Measurements from ENCODE around the gene SPDEF.

The SPDEF gene

GRCh38 chr6:34526241-34526972, 29.7 kb downstream of the SPDEF start:
- no peak for DNase-seq

- DNase-seq: no peak
Measured at GRCh38 chr6:34525431-34526175, 30.5 kb downstream of the SPDEF start.

DNA sequence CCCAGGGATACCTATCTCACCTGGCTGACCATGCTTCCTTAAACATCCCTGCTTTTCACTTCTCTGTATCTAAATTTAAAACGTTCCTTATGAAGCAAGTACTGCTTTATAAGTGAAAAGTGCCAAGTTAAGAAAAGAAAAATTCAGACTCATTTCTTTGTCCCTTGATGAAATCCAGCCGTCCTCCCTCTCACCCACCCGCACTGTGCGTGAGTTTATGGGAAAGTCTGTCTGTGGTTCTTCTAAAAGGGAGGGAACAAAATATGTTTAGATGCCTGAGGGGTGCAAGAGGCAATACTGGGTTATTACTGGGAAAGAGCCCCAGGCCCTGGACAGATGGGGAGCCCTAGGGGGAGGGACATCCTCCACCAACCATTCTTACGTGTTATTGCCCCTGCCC, 31.2 kb downstream of the SPDEF start:
- DNase-seq: no peak

GRCh38 chr6:34524499-34524898, 31.6 kb downstream of the SPDEF start:
- DNase-seq: no peak

- no peak for DNase-seq
Measured at GRCh38 chr6:34523441-34524206, 32.5 kb downstream of the SPDEF start.

GRCh38 chr6:34522761-34523160, 33.4 kb downstream of the SPDEF start:
- no peak for DNase-seq

- DNase-seq: no peak
Measured at GRCh38 chr6:34521463-34522285, 34.5 kb downstream of the SPDEF start.

DNA sequence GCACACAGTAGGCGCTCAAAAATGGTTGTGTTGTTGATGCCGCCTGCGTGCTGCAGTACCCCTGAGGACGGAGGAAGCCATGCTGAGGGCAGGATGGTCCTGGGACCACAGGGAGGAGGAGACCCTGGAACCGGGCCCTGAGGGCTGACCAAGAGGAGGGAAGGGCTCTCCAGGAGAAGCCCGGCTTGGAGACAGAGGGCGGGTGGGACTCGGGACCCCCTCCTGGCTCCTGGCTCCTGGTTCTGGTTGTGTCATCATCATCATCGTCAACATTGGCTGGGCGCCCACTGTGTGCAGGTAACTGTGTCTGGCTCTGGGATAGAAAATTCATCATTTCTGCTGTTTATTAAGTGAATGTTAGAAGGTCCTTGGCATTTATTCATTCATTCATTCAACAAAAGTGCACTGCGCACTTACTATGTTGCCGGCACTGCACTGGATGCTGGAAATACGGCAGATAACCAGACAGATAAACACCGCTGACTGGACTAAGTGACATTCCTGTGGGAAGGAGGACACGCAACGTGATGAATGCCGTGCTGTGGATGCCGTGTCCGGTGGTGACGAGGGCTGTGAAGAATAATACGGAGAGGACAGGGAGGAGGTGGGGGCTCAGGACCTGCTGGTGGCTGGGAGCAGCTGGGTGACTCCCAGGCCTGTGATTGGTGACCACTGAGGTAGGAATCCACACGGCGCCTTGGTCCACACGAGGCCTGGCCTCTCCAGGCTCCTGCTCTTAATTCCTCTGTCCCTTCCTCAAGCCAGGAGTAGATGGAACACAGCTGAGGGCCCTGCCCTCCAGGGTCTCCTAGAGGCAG, 35.3 kb downstream of the SPDEF start:
- DNase-seq: no peak

- DNase-seq: no peak
Measured at GRCh38 chr6:34519971-34520644, 36.0 kb downstream of the SPDEF start.

- DNase-seq: no peak
Measured at GRCh38 chr6:34518669-34519365, 37.3 kb downstream of the SPDEF start.

DNA sequence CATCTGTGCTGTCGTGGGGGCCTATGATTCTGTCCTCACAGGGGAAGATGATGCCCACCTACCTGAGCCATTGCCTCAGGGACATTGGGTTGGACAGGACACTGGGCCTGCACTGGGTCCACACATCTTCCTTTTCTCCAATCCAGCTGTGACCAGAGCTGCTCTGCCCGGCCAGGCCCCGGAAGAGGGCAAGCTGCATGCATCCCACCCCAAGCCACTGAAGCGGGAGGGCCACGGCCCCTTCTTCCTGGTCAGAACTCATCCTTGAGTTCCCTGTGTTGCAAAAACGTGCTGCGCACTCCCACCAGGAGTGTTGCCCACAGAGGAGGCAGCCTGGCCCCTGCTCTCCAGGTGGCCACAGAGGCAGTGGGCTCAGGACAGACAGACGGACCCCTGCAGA, 38.2 kb downstream of the SPDEF start:
- no peak for DNase-seq

DNA sequence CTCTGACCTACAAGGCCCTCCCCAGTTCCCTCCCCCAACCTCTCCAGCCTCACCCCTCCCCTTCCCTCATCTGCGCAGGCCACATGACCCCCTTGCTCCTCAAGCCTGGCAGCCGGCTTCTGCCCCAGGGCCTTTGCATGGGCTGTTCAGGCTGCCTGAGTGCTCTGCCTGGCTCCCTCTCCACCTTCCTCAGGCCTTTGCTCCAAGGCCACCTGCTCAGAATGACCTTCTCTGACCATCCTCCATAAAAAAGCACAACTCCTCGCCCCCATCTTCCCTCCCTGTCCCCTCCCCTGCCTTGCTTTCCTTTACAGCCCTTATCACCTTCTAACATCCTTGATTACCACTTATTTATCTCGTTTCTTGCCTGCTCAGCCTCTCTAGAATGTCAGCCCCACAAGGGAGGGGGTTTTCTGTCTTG, 38.7 kb downstream of the SPDEF start:
- DNase-seq: no peak

DNA sequence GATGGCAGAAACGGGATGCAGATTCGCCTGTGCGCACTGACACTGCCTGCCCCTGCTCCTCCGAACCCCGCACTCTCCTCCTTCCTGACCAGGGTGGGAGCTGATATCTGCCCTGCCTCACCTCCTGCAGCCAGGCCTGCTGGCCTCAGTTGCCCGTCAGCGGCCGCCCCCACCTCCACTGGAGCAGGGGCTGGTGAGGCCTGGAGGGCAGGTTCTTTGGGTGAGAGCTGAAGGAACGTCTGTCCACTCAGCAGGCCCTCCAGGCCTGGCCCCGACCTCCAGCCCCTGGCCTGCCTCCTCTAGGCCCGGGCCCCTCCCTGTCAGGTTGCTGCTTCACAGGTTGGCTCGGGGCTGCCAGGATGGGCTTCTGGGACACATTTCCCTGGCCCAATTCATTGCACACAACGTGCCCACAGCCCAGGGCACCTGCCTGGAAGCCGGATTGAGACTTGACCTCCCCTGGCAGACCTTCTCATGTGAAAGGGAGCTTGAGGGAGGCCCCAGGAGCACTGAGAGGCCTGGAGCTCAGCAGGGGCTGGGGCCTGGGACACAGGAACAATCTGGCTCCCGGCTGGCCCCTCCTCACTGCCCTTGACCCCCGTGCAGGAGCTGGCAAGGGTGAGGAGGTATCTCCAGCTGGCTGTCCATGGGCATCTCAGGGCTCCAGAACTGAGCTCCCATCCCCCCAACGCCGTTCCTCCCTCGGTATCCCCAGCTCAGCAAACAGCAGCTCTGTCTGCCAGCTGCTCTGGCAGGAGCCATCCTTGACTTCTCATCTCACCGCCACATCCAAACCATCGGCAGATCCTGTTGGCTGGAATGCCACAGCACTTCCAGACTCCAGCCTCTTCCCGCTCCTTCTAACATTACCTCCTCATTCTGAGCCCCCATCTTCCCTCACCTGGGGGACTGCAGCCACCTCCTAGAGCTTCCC, 39.5 kb downstream of the SPDEF start:
- no peak for DNase-seq

GRCh38 chr6:34515473-34516387, 40.4 kb downstream of the SPDEF start:
- DNase-seq: no peak

DNA sequence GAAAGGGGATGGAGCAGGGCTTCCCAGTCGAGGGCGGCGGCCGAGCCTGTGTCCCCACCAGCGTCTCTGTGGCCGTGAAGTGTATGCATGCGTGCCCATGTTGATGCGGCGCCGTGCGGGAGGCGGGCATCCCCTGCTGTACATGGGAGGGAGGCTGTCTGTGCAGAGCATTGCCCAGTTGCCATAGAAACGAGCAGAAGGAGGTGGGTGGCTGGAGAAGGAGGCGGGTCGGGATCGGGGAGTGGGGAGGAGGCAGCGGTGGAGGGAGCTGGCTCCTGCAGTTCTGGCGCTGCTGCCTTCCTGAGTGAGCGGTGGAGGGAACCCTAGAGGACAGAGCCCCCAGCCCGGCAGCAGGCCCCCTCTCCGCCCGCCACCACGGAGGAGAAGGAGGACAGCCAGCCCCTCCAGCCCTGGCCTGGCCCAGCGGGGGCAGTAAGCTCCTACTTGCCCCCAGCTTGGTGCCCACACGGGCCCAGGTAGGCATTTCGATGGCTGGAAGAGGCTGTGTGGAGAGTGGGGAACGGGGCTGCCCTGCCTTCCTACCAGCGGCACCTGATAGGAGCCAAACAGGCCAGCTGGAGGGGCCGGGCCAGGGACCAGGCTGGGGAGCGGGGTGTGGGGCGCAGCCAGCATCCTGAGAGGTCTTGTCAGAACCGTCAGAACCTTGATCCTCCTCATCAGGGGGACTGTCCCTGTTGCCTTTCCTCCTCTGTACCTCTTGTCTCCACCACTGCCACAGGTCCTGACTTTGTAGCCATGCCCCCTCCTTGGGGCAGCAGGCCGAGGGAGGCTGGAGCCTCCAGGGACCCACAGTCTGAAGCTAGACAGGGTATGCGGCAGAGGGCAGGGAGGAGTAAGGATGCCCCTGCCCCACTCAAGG, 41.3 kb downstream of the SPDEF start:
- DNase-seq: no peak

DNA sequence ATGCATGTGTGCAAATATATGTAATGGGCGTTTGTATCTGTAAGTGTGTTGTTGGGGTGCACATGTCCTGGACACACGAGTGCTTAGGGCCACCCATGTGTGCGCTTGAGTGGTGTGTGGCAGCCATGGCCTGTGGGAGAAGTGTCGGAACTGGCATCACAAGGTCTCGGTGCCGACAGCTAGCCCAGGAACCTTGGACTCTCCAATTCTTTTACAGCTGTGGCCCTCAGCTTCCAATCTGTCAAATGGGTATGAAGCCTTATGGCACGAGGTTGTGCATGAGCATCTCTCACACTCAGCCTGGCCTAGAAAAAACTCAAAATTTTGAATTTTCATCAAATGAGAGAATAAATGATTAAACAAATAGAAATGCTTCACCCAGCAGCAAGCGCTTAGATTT, 42.0 kb downstream of the SPDEF start:
- no peak for DNase-seq

DNA sequence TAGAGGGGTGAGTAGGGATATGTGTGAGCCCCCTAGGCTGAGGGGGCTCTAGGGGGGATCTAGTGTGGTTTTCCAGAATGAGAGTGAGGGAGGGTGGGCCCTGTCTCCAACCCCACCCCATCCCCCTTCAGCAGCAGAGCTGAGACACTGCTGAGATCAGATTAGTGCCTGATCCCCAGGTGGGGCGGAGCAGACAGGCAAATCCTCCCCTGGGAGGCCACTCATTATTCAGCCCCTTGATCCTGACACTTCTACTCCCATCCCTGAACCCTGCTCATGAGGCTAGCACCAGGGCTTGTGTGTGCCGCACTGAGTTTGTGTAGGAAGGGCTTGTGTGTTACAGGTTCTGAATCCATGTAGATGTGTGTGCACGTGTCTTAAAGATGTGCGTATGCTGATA, 42.5 kb downstream of the SPDEF start:
- DNase-seq: no peak

Data from stimulated activated CD4-positive, alpha-beta T cell treated with anti-CD3 and anti-CD28 coated beads, Interleukin-1b, Interleukin-23, amount 100 ng/mL, for 48 hours (primary cell).